MM.1S (cell line): ENCODE results near the gene SEZ6L.

Experiments
- EZH2 ChIP-seq: fragments of 300-600 bp; sonication (generic); optimal IDR thresholded peaks from 2 replicates; pipeline ENCODE3; 2017; ENCODE audit warnings: low read depth, mild to moderate bottlenecking, antibody characterized with exemption, low read length, mixed read lengths
- EZH2phosphoT487 ChIP-seq: fragments of 300-600 bp; sonication (generic); IDR thresholded peaks from 2 replicates; pipeline ENCODE4 v1.6.1; 2018; ENCODE audit warnings: antibody characterized with exemption, low read length
- TF ChIP-seq, protein P1 (sequence below): fragments of 300-600 bp; sonication (generic); IDR thresholded peaks from 2 replicates; pipeline ENCODE4 v1.5.1; 2016; ENCODE audit warnings: antibody characterized with exemption, low read length, mixed read lengths

DNA sequence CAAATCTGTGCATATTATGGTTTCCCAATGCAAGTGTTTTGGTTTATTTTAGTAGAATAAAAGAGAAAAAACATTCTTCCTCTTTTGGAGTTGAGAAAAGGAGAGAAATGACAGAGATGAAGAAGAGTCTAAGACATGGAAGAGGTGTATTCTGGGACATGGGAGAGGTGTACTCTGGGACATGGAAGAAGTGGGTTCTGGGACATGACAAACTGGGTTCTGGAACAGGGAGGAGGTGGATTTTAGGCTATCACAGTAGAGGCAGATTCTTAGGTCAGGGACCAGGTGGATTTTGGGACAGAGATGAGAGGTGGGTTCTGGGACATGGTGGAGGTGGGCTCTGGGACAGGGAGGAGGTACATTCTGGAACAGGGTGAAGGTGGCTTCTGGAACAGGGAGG, 257.7 kb downstream of the SEZ6L start:
- TF ChIP-seq, protein P1, sequence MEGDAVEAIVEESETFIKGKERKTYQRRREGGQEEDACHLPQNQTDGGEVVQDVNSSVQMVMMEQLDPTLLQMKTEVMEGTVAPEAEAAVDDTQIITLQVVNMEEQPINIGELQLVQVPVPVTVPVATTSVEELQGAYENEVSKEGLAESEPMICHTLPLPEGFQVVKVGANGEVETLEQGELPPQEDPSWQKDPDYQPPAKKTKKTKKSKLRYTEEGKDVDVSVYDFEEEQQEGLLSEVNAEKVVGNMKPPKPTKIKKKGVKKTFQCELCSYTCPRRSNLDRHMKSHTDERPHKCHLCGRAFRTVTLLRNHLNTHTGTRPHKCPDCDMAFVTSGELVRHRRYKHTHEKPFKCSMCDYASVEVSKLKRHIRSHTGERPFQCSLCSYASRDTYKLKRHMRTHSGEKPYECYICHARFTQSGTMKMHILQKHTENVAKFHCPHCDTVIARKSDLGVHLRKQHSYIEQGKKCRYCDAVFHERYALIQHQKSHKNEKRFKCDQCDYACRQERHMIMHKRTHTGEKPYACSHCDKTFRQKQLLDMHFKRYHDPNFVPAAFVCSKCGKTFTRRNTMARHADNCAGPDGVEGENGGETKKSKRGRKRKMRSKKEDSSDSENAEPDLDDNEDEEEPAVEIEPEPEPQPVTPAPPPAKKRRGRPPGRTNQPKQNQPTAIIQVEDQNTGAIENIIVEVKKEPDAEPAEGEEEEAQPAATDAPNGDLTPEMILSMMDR: no peak
- TF ChIP-seq EZH2 (no peak), EZH2phosphoT487 (no peak)
